Sigmoid colon (tissue), 7 donors: Measurements from ENCODE around the gene ADD1. TPM values are rescaled to one million over a fixed set of nuclear protein-coding genes. Genes with fewer than 3 reads are reported as not detected.
A peak's percentile ranks its signal among the peaks of the same experiment; 100 is the strongest.

Source experiments
- DNase-seq: peaks from one replicate; pipeline ENCODE4 v3.0.0-alpha.2; 2019
- H3K27ac ChIP-seq, 4 donors: fragments of 200-600 bp; sonication (generic); one replicate each; pipeline ENCODE4 v1.5.1; 2016 to 2019; ENCODE audit warnings: mild to moderate bottlenecking in 1 of 4
- H3K27me3 ChIP-seq, 3 donors: fragments of 200-600 bp; sonication (generic); one replicate each; pipeline ENCODE4 v1.5.1; 2019; ENCODE audit warnings: mild to moderate bottlenecking in 1 of 3
- H3K36me3 ChIP-seq, 4 donors: fragments of 200-600 bp; sonication (generic); one replicate each; pipeline ENCODE4 v1.5.1; 2016 to 2019
- H3K4me1 ChIP-seq, 4 donors: fragments of 200-600 bp; sonication (generic); one replicate each; pipeline ENCODE4 v1.5.1; 2017 to 2019
- H3K4me3 ChIP-seq, 4 donors: fragments of 200-600 bp; sonication (generic); one replicate each; pipeline ENCODE4 v1.5.1; 2017 to 2019; ENCODE audit warnings: mild to moderate bottlenecking in 2 of 4, moderate library complexity in 1 of 4
- H3K9me3 ChIP-seq, 4 donors: fragments of 200-600 bp in 3 of 4; sonication (generic) in 3 of 4; one replicate each; pipeline versions ENCODE4 v1.5.1 to v1.6.1; 2013 to 2019
- EP300 ChIP-seq, 4 donors: sonication (generic); formaldehyde crosslinking; IDR thresholded peaks; one replicate each; pipeline ENCODE4 v1.6.1; 2017; ENCODE audit warnings: antibody characterized with exemption in 4 of 4
- POLR2A ChIP-seq, 2 donors: fragments of 450-650 bp; IDR thresholded peaks; one replicate each; pipeline ENCODE4 v1.6.1; 2016; ENCODE audit warnings: antibody characterized with exemption in 2 of 2, mild to moderate bottlenecking in 2 of 2, moderate library complexity in 2 of 2
- POLR2AphosphoS5 ChIP-seq, 4 donors: sonication (generic); formaldehyde crosslinking; IDR thresholded peaks; one replicate each; pipeline ENCODE4 v1.6.1; 2017; ENCODE audit warnings: antibody characterized with exemption in 4 of 4
- WGBS, 2 donors: extraction: QIAGEN DNeasy Blood & Tissue Kit; methylation state at CpG; one replicate each; pipeline ENCODE4 v1.1.7; 2013; 5-methylcytosine and 5-hydroxymethylcytosine counted together
- intact Hi-C: fragments of 100-400 bp; cut with DNase I; formaldehyde crosslinking; loops from one replicate; pipeline ENCODE4 v1.15.1; 2023
- polyA plus RNA-seq, 3 donors: library from polyadenylated mRNA; stranded (reverse); fragments of 200-250 nt; gene quantifications; one replicate each; pipeline ENCODE4 v1.2.3, GENCODE V29; 2013
- total RNA-seq, 4 donors: library from RNA; depleted of rRNA; stranded (reverse); fragments of >200 nt; gene quantifications; one replicate each; pipeline ENCODE4 v1.1.0, GENCODE V29; 2016
- TF ChIP-seq, protein P1 (sequence below), 4 experiments: fragments of 450-650 bp in 3 of 4; fragments of 200-600 bp in 1 of 4; IDR thresholded peaks; one replicate each; pipeline ENCODE4 v1.5.1; 2016 to 2019; ENCODE audit warnings: antibody characterized with exemption in 4 of 4, mild to moderate bottlenecking in 3 of 4, moderate library complexity in 2 of 4
- donor health status: healthy with polysubstance abuse.
- donor health status: Bipolar disorder and iron deficiency.
- donor health status: healthy.

The ADD1 gene
- total and polyA plus RNA-seq, 7 donors, result 113 to 378 (median 166) TPM

DNA sequence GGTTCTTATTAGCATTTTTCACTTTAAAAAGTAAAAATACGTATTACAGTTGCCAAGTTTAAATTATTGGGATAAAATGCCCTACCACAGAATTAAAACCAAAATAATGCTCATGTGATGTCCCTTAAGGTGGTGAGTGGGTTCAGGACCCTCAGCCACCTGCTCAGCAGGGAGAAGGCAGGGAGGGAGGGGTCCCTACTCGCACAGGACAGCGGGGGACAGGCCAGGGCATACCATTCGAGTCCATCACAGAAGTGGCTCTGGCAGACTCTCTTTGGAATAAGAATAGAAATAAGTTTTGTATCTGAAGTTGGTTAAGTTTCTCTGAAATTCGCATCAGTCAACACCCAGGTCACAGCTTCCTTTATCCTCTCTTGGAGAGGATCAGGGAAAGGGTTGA, 81.9 kb downstream of the ADD1 start:
- Histone ChIP-seq H3K27ac (no peak overlapping the region), H3K4me1 (peaks cover 0 to 5% (median 4%) of the 10 kb centered on the region in 4 donors), H3K4me3 (no peak overlapping the region), H3K36me3 (peaks cover 19 to 84% (median 59%) of the 10 kb centered on the region in 4 donors), H3K9me3 (no peaks in the 10 kb centered on the region), H3K27me3 (no peaks in the 10 kb centered on the region)
- no peak for DNase-seq
- no peak for TF ChIP-seq POLR2AphosphoS5 (IDR thresholded peaks at IDR 0.05)
- no peak for TF ChIP-seq EP300 (IDR thresholded peaks at IDR 0.05)
- 95 to 96% methylated on average over 5 of the region's 5 CpGs for whole genome bisulfite sequencing, 2 donors
- intact Hi-C loops, result no loop called here

DNA sequence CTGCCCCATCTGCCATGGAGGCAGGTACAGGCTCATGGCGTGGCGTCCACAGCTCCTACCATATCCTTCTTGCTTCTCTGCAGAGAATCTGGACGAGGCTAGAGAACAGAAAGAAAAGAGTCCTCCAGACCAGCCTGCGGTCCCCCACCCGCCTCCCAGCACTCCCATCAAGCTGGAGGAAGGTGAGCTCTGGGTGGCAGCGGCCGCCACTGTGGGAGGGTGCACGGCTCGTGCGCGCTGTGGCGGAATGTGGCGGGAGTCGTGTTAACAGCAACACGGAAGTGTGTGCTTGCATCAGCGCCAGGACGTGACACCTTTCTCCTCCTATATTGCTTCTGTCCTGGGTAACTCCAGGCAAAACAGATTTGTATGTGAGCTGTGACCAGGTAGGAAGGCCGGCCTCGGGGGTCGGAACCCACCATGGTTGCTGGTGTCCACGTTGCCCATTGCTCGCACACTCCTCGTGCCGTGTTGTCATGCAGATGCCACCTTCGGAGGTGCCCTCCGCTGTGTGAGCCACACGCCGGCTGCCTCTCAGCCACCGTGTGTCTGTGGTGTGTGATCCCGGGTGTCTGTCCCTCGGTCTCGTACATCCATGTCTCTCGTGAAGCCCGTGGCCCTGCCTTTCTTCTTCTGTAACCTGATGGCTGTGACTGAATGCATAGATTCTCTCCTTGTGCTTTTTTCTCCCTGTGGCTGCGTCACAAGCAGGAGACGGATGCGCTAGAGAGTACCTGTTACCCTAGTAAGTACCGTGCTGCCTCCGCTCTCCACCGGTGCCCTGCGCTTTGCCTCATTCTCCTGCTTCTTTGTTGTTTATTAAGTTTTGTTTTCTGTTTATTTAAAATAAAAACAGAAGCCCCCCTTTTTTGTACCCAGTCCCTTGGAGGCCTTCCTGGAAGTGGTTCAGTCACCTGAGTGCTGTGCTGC, 82.6 kb downstream of the ADD1 start:
- DNase-seq, result no peak
- Histone ChIP-seq H3K9me3 (no peaks in the 10 kb centered on the region), H3K4me3 (no peak overlapping the region), H3K4me1 (peaks cover 0 to 12% (median 10%) of the 10 kb centered on the region in 4 donors), H3K36me3 (peaks cover 19 to 87% (median 59%) of the 10 kb centered on the region in 4 donors), H3K27me3 (no peaks in the 10 kb centered on the region), H3K27ac (no peak overlapping the region)
- WGBS, 2 donors, result 93 to 94% methylated on average over 41 of the region's 41 CpGs
- no peak for TF ChIP-seq POLR2A (IDR thresholded peaks at IDR 0.05)
- intact Hi-C loops, result no loop called here

DNA sequence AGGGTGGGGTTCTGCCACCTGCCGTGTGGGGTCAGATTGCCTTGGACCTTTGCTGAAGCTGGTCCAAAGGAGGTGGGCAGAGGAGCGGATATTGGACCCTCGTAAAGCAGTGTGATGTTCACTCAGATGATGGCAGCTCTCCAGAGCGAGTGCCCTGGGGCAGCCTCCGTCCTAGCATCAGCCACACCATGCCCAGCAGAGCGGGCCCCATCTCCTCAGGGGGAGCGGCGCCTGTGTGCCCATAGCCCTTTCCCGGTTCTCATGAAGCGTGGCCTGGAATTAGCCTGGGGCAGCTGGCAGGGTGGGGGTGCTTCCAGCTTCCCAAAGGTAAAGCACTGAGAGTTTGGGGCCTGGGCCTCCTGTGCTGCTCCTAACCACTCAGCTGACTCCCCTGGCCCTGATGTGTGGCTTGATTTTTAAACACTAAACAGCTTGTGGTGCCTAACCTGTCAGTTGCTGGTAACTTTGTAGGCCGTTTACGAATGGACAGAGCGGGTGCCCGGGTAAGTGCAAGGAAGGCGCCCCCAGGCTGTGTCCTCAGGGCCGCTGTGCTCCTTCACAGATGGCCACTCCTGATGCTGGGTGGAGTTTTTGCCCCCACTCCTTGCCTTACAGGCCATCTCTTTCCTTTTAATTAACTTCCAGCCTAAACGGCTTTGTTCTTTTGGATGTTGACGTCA, 83.5 kb downstream of the ADD1 start:
- H3K27ac ChIP-seq, result no peak overlapping the region
- no peak for TF ChIP-seq EP300 (IDR thresholded peaks at IDR 0.05)
- TF ChIP-seq POLR2A (IDR thresholded peaks at IDR 0.05), result no peak
- TF ChIP-seq POLR2AphosphoS5 (IDR thresholded peaks at IDR 0.05), result no peak
- TF ChIP-seq, protein P1, sequence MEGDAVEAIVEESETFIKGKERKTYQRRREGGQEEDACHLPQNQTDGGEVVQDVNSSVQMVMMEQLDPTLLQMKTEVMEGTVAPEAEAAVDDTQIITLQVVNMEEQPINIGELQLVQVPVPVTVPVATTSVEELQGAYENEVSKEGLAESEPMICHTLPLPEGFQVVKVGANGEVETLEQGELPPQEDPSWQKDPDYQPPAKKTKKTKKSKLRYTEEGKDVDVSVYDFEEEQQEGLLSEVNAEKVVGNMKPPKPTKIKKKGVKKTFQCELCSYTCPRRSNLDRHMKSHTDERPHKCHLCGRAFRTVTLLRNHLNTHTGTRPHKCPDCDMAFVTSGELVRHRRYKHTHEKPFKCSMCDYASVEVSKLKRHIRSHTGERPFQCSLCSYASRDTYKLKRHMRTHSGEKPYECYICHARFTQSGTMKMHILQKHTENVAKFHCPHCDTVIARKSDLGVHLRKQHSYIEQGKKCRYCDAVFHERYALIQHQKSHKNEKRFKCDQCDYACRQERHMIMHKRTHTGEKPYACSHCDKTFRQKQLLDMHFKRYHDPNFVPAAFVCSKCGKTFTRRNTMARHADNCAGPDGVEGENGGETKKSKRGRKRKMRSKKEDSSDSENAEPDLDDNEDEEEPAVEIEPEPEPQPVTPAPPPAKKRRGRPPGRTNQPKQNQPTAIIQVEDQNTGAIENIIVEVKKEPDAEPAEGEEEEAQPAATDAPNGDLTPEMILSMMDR (IDR thresholded peaks at IDR 0.05), result no peak
- no peak for DNase-seq
- H3K9me3 ChIP-seq, result no peaks in the 10 kb centered on the region
- peaks cover 0 to 17% (median 15%) of the 10 kb centered on the region in 4 donors for H3K4me1 ChIP-seq
- H3K4me3 ChIP-seq, result no peak overlapping the region
- H3K27me3 ChIP-seq, result no peaks in the 10 kb centered on the region
- H3K36me3 ChIP-seq, result peaks cover 19 to 88% (median 58%) of the 10 kb centered on the region in 4 donors
- intact Hi-C loops, result no loop called here
- WGBS, 2 donors, result 93 to 95% methylated on average over 18 of the region's 18 CpGs

DNA sequence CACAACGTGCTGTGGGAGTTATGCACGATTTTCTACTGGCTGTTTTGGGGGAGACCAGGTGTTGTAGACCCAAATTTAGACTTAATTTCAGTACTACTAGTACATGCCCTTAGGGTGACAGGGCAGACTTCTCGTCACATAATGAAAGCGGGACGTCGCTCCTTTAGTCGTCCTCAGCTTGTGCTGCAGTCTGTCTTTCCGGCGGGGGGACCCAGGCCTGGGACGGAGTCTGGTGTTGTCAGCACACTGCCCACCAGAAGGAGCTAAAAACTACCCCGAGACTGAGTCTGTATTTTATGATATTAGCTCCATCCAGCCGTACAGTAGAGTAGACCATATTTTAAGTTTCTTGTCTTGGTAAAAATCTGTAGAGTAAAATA, 84.0 kb downstream of the ADD1 start:
- no peaks in the 10 kb centered on the region for H3K27me3 ChIP-seq
- H3K4me1 ChIP-seq, result peaks cover 0 to 22% (median 15%) of the 10 kb centered on the region in 4 donors
- no peak for DNase-seq
- WGBS, 2 donors, result 97% methylated on average over 12 of the region's 12 CpGs
- peaks cover 19 to 83% (median 53%) of the 10 kb centered on the region in 4 donors for H3K36me3 ChIP-seq
- no peak overlapping the region for H3K4me3 ChIP-seq
- H3K27ac ChIP-seq, result no peak overlapping the region
- intact Hi-C loops, result no loop called here
- TF ChIP-seq EP300 (IDR thresholded peaks at IDR 0.05) (no peak), POLR2AphosphoS5 (IDR thresholded peaks at IDR 0.05) (no peak), POLR2A (IDR thresholded peaks at IDR 0.05) (no peak)
- TF ChIP-seq, protein P1 (IDR thresholded peaks at IDR 0.05), result no peak
- no peaks in the 10 kb centered on the region for H3K9me3 ChIP-seq

DNA sequence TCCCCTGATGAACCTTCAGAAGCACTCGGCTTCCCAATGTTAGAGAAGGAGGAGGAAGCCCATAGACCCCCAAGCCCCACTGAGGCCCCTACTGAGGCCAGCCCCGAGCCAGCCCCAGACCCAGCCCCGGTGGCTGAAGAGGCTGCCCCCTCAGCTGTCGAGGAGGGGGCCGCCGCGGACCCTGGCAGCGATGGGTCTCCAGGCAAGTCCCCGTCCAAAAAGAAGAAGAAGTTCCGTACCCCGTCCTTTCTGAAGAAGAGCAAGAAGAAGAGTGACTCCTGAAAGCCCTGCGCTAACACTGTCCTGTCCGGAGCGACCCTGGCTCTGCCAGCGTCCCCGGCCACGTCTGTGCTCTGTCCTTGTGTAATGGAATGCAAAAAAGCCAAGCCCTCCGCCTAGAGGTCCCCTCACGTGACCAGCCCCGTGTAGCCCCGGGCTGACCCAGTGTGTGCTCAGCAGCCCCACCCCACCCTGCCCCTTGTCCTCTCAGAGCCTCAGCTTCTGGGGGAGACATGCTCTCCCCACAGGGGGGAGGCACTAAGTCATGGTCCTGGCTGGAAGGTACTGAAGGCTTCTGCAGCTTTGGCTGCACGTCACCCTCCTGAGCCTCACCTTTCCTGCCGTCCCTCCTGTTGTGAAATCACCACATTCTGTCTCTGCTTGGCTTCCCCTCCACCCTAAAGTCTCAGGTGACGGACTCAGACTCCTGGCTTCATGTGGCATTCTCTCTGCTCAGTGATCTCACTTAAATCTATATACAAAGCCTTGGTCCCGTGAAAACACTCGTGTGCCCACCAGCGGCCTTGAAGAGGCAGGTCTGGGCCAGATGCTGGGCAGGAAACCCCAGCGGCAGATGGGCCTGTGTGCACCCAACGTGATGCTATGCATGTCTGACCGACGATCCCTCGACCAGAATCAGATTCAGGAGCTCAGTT, 84.9 kb downstream of the ADD1 start:
- H3K27ac ChIP-seq, result no peak overlapping the region
- WGBS, 2 donors, result 90 to 91% methylated on average over 32 of the region's 32 CpGs

More for the DNA sequence above, 84.9 kb downstream of the ADD1 start:
- intact Hi-C loops, result no loop called here
- TF ChIP-seq, protein P1 (IDR thresholded peaks at IDR 0.05), result no peak
- TF ChIP-seq POLR2AphosphoS5 (IDR thresholded peaks at IDR 0.05) (peak in 1 of 4 donors; percentile 10), POLR2A (IDR thresholded peaks at IDR 0.05) (no peak)
- no peaks in the 10 kb centered on the region for H3K9me3 ChIP-seq
- H3K4me1 ChIP-seq, result peaks cover 0 to 31% (median 22%) of the 10 kb centered on the region in 4 donors
- H3K27me3 ChIP-seq, result no peaks in the 10 kb centered on the region
- H3K4me3 ChIP-seq, result no peak overlapping the region
- no peak for DNase-seq
- peaks cover 19 to 75% (median 49%) of the 10 kb centered on the region in 4 donors for H3K36me3 ChIP-seq
